Transverse colon (tissue), 4 donors: Measurements from ENCODE around the gene CHCHD5. TPM values are rescaled to one million over a fixed set of nuclear protein-coding genes. Genes with fewer than 3 reads are reported as not detected.

Source experiments
- DNase-seq: peaks from one replicate; pipeline ENCODE4 v3.0.0-alpha.2; 2019
- H3K27ac ChIP-seq, 4 donors: fragments of 200-600 bp; sonication (generic); 2 replicates each; pipeline ENCODE4 v1.5.1; 2016 to 2018; ENCODE audit warnings: inconsistent platforms in 4 of 4
- H3K27me3 ChIP-seq: fragments of 200-600 bp; sonication (generic); 2 replicates; pipeline ENCODE4 v1.5.1; 2017; ENCODE audit warnings: inconsistent platforms
- H3K36me3 ChIP-seq, 4 donors: fragments of 200-600 bp; sonication (generic); 2 replicates each; pipeline ENCODE4 v1.5.1; 2017 to 2019; ENCODE audit warnings: inconsistent platforms in 4 of 4
- H3K4me1 ChIP-seq, 4 donors: fragments of 200-600 bp; sonication (generic); 2 replicates each; pipeline ENCODE4 v1.5.1; 2017 to 2020; ENCODE audit warnings: inconsistent platforms in 4 of 4
- H3K4me3 ChIP-seq, 4 donors: fragments of 200-600 bp; sonication (generic); 1 replicate in 1 of 4; 2 replicates in 3 of 4; pipeline versions ENCODE4 v1.5.1 to v1.6.1; 2017 to 2019; ENCODE audit warnings: inconsistent platforms in 4 of 4
- H3K9me3 ChIP-seq, 2 donors: fragments of 200-600 bp; sonication (generic); 2 replicates each; pipeline ENCODE4 v1.5.1; 2017 to 2019; ENCODE audit warnings: inconsistent platforms in 2 of 2
- EP300 ChIP-seq: sonication (generic); formaldehyde crosslinking; IDR thresholded peaks from one replicate; pipeline ENCODE4 v1.6.1; 2017; ENCODE audit warnings: antibody characterized with exemption, low read depth
- POLR2A ChIP-seq: fragments of 450-650 bp; IDR thresholded peaks from one replicate; pipeline ENCODE4 v1.6.1; 2016; ENCODE audit warnings: antibody characterized with exemption, mild to moderate bottlenecking, moderate library complexity
- POLR2AphosphoS5 ChIP-seq, 3 donors: sonication (generic); formaldehyde crosslinking; IDR thresholded peaks; one replicate each; pipeline ENCODE4 v1.6.1; 2016; ENCODE audit warnings: antibody characterized with exemption in 3 of 3
- WGBS, 2 donors: methylation state at CpG; one replicate each; pipeline ENCODE4 v1.1.5; 2018; ENCODE audit warnings: low coverage in 1 of 2; 5-methylcytosine and 5-hydroxymethylcytosine counted together
- in situ Hi-C, 4 donors: fragments of 200-750 bp; cut with MboI; loops; one replicate each; pipeline versions ENCODE4 v1.15.0 to v1.15.1; 2017; ENCODE audit warnings: low sequenced_read_pairs in 3 of 4, low pct_ligation_motif_present in 1 of 4, low pct_unique_long_range_greater_than_20kb in 1 of 4
- intact Hi-C: fragments of 100-400 bp; cut with DNase I; formaldehyde crosslinking; loops from one replicate; pipeline ENCODE4 v1.15.1; 2023; ENCODE audit warnings: low total_unique reads
- total RNA-seq, 4 donors: library from RNA; depleted of rRNA; stranded (reverse); fragments of >200 nt; gene quantifications; one replicate each; pipeline ENCODE4 v1.1.0, GENCODE V29; 2016
- TF ChIP-seq, protein P1 (sequence below), 5 experiments: fragments of 200-600 bp in 3 of 5; fragments of 450-650 bp in 2 of 5; sonication (generic) in 3 of 5; IDR thresholded peaks; 1 replicate in 2 of 5; 2 replicates in 3 of 5; pipeline ENCODE4 v1.5.1; 2016 to 2017; ENCODE audit warnings: antibody characterized with exemption in 5 of 5, inconsistent platforms in 3 of 5, mild to moderate bottlenecking in 2 of 5, moderate library complexity in 1 of 5

CHCHD5 gene
- total RNA-seq, 4 donors from 2014 or later = 11.1 to 23.0 (median 17.1) TPM

GRCh38 chr2:112591413-112591812, 7.0 kb downstream of the CHCHD5 start:
- no peak for TF ChIP-seq POLR2AphosphoS5 (IDR thresholded peaks at IDR 0.05)
- no peak for TF ChIP-seq EP300
- TF ChIP-seq POLR2A = no peak
- TF ChIP-seq, protein P1, sequence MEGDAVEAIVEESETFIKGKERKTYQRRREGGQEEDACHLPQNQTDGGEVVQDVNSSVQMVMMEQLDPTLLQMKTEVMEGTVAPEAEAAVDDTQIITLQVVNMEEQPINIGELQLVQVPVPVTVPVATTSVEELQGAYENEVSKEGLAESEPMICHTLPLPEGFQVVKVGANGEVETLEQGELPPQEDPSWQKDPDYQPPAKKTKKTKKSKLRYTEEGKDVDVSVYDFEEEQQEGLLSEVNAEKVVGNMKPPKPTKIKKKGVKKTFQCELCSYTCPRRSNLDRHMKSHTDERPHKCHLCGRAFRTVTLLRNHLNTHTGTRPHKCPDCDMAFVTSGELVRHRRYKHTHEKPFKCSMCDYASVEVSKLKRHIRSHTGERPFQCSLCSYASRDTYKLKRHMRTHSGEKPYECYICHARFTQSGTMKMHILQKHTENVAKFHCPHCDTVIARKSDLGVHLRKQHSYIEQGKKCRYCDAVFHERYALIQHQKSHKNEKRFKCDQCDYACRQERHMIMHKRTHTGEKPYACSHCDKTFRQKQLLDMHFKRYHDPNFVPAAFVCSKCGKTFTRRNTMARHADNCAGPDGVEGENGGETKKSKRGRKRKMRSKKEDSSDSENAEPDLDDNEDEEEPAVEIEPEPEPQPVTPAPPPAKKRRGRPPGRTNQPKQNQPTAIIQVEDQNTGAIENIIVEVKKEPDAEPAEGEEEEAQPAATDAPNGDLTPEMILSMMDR (IDR thresholded peaks at IDR 0.05) = no peak
- 88 to 90% methylated on average over 5 of the region's 5 CpGs for WGBS, 2 donors
- in situ Hi-C loops (loop anchor here in 1 of 4 donors (25.0 kb wide), 1 partner anchor 329 kb away; the partner anchor contains the start of gene ZC3H8), intact Hi-C loops (no loop called here)
- Histone ChIP-seq H3K4me1 (no peaks in the 10 kb centered on the region), H3K27me3 (no peaks in the 10 kb centered on the region), H3K27ac (no peak overlapping the region), H3K4me3 (no peak overlapping the region), H3K9me3 (no peaks in the 10 kb centered on the region), H3K36me3 (peaks cover 0 to 6% (median 0%) of the 10 kb centered on the region in 4 donors)
- no peak for DNase-seq

GRCh38 chr2:112593736-112594135, 9.3 kb downstream of the CHCHD5 start:
- no peaks in the 10 kb centered on the region for H3K27me3 ChIP-seq
- H3K9me3 ChIP-seq = no peaks in the 10 kb centered on the region
- no peak overlapping the region for H3K4me3 ChIP-seq
- DNase-seq = no peak
- WGBS, 2 donors = 85 to 93% methylated on average over 4 of the region's 4 CpGs
- no peaks in the 10 kb centered on the region for H3K4me1 ChIP-seq
- TF ChIP-seq, protein P1 (IDR thresholded peaks at IDR 0.05) = no peak
- TF ChIP-seq POLR2A (no peak), POLR2AphosphoS5 (IDR thresholded peaks at IDR 0.05) (no peak), EP300 (no peak)
- no peak overlapping the region for H3K27ac ChIP-seq
- in situ Hi-C loops (loop anchor here in 1 of 4 donors (25.0 kb wide), 1 partner anchor 331 kb away; the partner anchor contains the start of gene ZC3H8), intact Hi-C loops (no loop called here)
- H3K36me3 ChIP-seq = peaks cover 0 to 4% (median 0%) of the 10 kb centered on the region in 4 donors

- Histone ChIP-seq H3K9me3 (no peaks in the 10 kb centered on the region), H3K4me3 (no peak overlapping the region), H3K36me3 (no peaks in the 10 kb centered on the region), H3K27me3 (no peaks in the 10 kb centered on the region), H3K4me1 (peaks cover 0 to 11% (median 1%) of the 10 kb centered on the region in 4 donors), H3K27ac (no peak overlapping the region)
- TF ChIP-seq POLR2A (no peak), POLR2AphosphoS5 (IDR thresholded peaks at IDR 0.05) (no peak), EP300 (no peak)
- TF ChIP-seq, protein P1 (IDR thresholded peaks at IDR 0.05) = no peak
- WGBS, 2 donors = 89 to 92% methylated on average over 6 to 10 of the region's 10 CpGs
- DNase-seq = no peak
- in situ Hi-C loops = loop anchor here in 1 of 4 donors (25.0 kb wide), 1 partner anchor 335 kb away; the partner anchor contains the start of gene ZC3H8
- intact Hi-C loops = no loop called here
These were observed 13.3 kb downstream of the CHCHD5 start for GRCh38 chr2:112597537-112598322.

DNA sequence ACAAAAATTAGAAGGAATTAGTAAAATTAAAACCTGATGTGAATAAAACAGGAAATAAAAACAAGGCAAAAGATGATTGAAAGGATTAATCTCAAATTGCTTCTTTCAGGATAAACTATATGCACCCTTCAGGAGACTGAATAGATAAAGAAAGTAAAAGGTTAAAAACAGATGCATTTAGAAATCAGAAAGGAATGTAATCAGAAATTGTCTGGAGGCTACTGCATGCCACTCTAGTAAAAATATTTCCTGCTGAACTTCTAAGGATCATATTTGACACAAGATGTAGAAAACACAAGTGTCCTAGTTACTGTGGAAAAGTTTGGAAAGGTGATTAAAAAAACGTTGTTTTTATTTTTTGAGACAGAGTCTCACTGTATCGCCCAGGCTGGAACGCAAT, 16.2 kb downstream of the CHCHD5 start:
- no peak for DNase-seq
- TF ChIP-seq EP300 = no peak
- TF ChIP-seq, protein P1 (IDR thresholded peaks at IDR 0.05) = no peak
- no peak for TF ChIP-seq POLR2AphosphoS5 (IDR thresholded peaks at IDR 0.05)
- TF ChIP-seq POLR2A = no peak
- Histone ChIP-seq H3K4me1 (peaks cover 0 to 11% (median 1%) of the 10 kb centered on the region in 4 donors), H3K27me3 (no peaks in the 10 kb centered on the region), H3K4me3 (no peak overlapping the region), H3K27ac (no peak overlapping the region), H3K36me3 (no peaks in the 10 kb centered on the region), H3K9me3 (no peaks in the 10 kb centered on the region)
- intact Hi-C loops (no loop called here), in situ Hi-C loops (loop anchor here (10.0 to 25.0 kb wide), 4 partner anchors 134 to 362 kb away; no protein-coding TSS in a partner anchor)
- WGBS, 2 donors = 81% methylated on average over 3 of the region's 3 CpGs; no CpG with 5 or more reads in 1 of the 2 donors
